ENCODE measurements around the gene COQ7.
A peak's percentile ranks its signal among the peaks of the same experiment; 100 is the strongest.

Gene COQ7

GRCh38 chr16:19067349-19068236, at the start of gene COQ7:
Gene COQ7, plus strand, starts transcription at chr16:19067614. Its CDS starts 51 bp downstream, at chr16:19067665.
- DNase-seq (ENCODE audit: low read depth in 2 of 2), result peak; percentile 96 to 98

DNA sequence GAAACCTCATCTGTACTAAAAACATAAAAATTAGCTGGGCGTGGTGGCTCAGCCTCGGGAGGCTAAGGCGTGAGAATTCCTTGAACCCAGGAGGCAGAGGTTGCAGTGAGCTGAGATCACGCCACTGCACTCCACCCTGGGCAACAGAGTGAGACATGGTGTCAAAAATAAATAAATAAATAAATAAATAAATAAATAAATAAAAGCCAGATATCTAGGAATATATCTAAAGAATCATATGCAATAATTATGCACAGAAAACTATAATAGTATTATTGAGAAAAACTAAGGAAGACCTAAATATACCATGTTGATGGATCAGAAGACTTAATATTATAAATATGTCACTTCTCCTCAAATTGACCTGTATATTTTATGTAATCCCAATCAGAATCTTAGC, 46.7 kb upstream of the COQ7 start:
- no peak for DNase-seq (ENCODE audit: low read depth in 2 of 2)

DNA sequence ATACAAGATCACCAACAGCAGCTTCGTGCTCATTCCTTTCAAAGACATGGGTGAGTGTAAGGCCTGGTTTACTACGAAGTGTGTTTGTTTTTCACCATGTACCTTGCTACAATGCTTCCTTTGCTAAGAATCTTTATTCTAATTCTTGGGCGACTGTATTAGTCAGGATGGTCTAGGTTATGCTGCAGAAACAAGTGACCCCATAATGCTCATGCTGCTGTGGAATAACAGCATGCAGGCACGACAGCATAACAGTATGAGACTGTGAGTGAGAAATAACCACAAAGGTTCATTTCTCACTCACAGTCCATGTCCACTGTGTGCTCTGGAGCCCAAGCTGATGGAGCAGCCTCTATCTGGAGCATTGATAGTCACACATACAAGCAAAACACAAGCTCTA, 45.7 kb upstream of the COQ7 start:
- no peak for DNase-seq (ENCODE audit: low read depth in 2 of 2)

- DNase-seq (ENCODE audit: low read depth in 2 of 2), result no peak
These were observed 40.0 kb upstream of the COQ7 start for GRCh38 chr16:19027416-19027815.

DNA sequence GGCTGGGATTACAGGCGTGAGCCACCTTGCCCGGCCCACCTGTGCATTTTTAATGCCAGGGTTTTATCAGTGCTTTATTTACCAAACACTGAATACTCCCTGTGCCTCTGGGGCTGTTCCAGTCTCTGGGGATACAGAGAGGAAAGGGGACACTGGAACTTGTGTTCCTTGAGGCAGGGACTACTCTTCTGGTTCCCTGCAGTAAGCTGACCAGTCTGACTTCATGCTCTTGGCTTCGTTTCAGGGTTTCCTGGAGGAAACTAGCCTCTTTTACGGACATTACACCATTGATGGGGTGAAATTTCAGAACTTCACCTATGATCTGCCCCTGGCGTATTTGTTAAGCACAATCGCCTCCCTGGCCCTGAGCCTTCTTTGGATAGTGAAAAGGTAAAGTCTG, 37.4 kb upstream of the COQ7 start:
- no peak for DNase-seq (ENCODE audit: low read depth in 2 of 2)

DNA sequence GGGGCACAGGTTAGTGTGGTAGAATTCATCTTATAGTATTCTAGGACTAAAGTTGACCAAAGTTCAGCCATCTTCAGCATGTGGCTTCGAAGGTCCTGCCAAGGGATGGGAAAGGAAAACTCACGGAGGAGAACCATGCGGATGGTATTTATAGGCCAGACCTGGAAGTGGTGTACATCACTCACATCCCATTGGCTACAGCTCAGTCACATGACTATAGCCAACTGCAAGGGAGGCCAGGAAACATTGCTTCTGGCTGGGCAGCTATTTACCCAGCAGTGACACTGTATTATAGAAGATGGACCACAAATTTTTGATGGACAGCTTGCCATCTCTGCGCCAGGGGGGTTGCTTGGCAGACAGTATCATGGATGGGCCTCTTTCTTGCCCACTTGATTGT, 35.7 kb upstream of the COQ7 start:
- no peak for DNase-seq (ENCODE audit: low read depth in 2 of 2)

DNA sequence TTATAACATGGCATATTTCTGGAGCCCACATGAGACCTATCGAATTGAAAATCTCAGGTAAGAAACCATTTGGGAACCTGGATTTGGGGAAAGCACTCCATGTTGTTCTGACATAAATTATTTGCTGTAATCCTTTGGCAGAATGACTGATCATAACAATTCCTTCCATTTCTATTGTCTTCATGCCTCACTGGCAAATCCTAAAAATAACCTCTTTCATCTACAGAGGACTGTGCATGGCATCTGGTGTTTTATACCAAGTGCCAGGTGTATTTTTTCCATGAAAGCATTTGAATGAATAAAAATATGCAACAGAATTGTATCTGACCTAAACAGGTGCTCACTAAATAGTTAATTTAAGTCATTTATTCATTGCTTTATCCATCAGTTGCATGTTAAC, 33.7 kb upstream of the COQ7 start:
- no peak for DNase-seq (ENCODE audit: low read depth in 2 of 2)

DNA sequence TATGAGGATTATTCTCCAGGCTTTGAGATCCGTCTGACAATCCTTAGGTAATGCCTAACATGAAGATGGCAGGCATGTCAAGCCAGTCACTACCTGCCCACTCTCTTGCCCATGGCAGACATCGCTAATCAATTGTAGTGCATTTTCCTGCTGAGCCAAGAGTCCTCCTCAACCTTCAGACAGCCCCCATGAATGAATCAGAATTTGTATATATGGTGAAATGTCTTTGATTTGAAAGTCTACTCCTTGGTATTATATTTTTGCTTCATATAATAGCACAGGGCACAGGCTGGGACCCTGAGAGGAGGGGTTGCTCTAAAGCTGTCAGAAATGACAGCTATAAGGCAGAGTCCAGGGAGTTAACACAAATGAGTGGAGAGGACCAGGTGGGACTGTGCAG, 27.0 kb upstream of the COQ7 start:
- DNase-seq (ENCODE audit: low read depth in 2 of 2), result no peak

- DNase-seq (ENCODE audit: low read depth in 2 of 2), result no peak
These were observed 22.6 kb upstream of the COQ7 start for GRCh38 chr16:19044769-19045168.

GRCh38 chr16:19046062-19046461, 21.4 kb upstream of the COQ7 start:
- DNase-seq (ENCODE audit: low read depth in 2 of 2), result no peak

- no peak for DNase-seq (ENCODE audit: low read depth in 2 of 2)
These were observed 4.7 kb upstream of the COQ7 start for GRCh38 chr16:19062706-19063105.

GRCh38 chr16:19066988-19067348, 446 bp upstream of the COQ7 start:
- no peak for DNase-seq (ENCODE audit: low read depth in 2 of 2)

DNA sequence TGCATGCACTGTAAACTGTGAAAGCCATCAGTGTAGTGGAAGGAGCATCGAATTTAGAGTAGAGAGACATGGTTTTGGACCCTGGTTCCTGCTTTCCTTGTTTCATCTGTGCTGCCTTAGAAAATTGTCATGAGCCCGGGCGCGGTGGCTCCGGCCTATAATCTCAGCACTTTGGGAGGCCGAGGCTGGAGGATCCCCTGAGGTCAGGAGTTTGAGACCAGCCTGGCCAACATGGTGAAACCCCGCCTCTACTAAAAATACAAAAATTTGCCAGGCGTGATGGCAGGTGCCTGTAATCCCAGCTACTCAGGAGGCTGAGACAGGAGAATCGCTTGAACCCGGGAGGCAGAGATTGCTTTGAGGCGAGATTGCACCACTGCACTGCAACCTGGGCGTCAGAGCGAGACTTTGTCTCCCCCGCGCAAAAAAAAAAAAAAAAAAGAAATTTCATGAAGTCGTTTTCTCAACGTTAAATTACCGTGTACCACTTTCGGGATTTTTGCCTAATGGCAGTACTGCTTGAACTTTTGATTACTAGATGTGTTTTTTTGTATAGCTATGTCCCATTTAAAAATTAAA, 912 bp downstream of the COQ7 start:
- DNase-seq (ENCODE audit: low read depth in 2 of 2), result no peak

DNA sequence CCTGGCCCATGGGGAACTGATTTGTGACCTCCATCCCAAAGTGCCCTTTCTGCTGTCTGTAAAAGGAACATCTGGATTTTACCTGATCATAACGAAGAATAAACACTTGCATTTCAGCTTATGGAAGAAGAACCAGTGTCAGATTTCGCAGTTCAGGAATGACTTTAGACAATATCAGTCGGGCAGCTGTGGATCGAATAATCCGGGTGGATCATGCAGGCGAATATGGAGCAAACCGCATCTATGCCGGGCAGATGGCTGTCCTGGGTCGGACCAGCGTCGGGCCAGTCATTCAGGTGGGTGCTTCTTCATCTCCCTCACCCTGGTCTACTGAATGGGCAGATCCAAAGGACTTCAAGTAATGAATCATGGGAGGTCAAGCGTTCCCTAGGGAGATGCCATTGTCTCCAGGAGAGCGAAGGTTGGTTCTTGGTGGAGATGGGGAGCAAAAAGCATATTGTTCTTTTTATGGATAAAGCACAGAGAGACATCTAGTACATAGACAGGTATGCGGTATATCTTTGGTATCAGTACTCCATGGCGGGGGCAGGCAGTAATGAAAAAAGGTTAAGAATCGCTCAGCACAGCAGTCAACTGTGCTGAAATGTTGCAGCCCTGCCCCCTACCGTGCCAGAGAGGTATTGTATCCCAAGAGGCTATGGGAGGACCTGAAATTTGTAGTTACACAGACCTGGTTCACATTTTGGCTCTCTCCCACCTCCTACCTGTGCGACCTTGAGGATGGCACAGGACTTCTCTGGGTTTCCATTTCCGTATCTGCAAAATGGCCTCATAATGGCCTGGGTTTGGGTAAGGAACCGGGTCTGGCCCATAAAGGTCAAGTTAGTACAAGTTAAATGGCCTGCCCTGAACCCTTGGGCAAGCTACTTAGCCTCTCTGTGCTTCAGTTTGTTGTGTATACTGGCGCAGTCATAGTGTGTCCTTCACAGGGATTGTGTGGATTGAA, 4.7 kb downstream of the COQ7 start:
- peak; percentile 32 to 50 for DNase-seq (ENCODE audit: low read depth in 2 of 2)

DNA sequence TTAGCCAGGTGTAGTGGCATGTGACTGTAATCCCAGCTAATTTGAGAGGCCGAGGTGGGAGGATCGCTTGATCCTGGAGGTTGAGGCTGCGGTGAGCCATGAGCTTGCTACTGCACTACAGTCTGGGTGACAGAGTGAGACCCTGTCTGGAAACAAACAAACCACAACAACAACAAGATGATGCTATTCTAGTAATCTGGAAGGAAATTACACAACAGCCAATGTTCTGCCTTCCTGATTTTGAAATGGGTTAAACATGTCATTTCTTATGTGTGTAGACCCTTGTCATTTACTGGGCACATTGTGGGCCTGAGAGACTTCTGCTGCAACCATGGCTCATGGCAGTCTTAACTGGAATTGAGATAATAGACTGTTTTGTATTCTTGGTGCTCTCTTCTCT, 5.9 kb downstream of the COQ7 start:
- no peak for DNase-seq (ENCODE audit: low read depth in 2 of 2)

DNA sequence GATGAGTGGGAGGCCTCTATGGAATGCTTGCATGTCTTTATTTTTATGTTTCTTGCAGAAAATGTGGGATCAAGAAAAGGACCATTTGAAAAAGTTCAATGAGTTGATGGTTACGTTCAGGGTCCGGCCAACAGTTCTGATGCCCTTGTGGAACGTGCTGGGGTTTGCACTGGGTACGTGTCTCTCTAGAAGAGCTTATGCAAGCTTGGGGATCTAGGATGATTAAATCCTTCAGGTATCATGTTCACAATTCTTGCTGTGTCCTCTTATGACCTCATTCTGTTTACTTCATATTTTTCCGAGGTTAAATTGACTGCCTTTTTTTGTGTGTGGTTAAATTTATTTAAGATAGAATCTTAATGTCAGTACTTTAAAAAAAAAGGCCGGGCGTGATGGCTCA, 6.4 kb downstream of the COQ7 start:
- DNase-seq (ENCODE audit: low read depth in 2 of 2), result no peak

- no peak for DNase-seq (ENCODE audit: low read depth in 2 of 2)
These were observed 8.1 kb downstream of the COQ7 start for GRCh38 chr16:19075511-19075910.

- DNase-seq (ENCODE audit: low read depth in 2 of 2), result no peak
These were observed 10.5 kb downstream of the COQ7 start for GRCh38 chr16:19077879-19078278.

DNA sequence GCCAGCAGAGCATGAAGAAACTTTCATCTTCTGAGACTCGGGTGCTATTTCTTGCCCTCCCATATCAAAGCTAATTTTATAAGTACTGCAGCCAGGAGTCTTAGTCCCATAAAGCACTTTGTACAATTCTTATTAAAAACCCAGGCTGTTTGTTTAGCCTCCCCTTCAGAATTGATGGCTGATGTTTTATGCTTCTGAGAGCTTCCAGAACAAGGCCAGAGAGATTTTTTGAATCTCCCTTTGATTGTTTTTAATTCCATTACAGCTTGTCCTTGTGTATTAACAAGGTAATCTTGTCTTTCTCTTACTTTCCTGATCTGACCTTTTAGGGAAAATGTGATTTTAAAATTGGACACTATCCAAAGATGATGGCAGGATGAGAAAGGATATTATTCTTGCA, 16.3 kb downstream of the COQ7 start:
- DNase-seq (ENCODE audit: low read depth in 2 of 2), result no peak

GRCh38 chr16:19084139-19084538, 16.7 kb downstream of the COQ7 start:
- DNase-seq (ENCODE audit: low read depth in 2 of 2), result no peak

GRCh38 chr16:19084879-19085278, 17.5 kb downstream of the COQ7 start:
- no peak for DNase-seq (ENCODE audit: low read depth in 2 of 2)

DNA sequence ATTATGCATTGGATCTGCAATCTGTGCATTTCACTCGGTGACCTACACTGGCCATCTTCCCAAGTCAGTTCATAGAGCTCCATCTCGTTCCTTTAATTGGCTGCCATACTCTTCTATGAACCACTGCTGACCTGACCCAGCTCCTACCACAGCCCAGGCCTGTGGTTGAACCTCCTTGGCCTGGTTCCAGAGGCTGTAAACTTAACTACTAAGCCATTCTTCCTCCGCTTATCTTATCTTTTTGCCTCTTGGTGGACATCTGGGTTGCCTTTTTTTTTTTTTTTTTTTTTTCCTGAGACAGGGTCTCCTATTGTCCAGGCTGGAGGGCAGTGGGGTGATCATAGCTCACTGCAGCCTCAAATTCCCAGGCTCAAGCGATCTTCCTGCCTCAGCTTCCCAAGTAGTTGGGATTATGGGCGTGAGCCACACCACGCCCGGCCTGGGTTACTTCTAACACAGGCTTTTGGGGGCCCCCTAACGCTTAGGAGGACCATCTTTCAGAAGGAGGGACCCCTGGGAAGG, 18.3 kb downstream of the COQ7 start:
- DNase-seq (ENCODE audit: low read depth in 2 of 2), result no peak

Data from stimulated activated CD8-positive, alpha-beta memory T cell treated with anti-CD3 and anti-CD28 coated beads, Interleukin-2, amount 100 ng/mL, for 48 hours (primary cell).